HCT116 (cell line): ENCODE measurements around the gene MBP. TPM values are rescaled to one million over a fixed set of nuclear protein-coding genes. Genes with fewer than 3 reads are reported as not detected.
"Not testable (repeated sequence)": the region's sequence is repeated elsewhere in the genome, so short reads cannot be mapped to it uniquely, and the experiment has no call there.

Experiments used
- ATAC-seq: fragments of 200-7000 bp; cut with Tn5 transposase; 2 replicates; pipeline ENCODE4 v1.9.1; 2020; ENCODE audit warnings: mild to moderate bottlenecking, moderate library complexity
- BruUV-seq: library from RNA; stranded (reverse); fragments of 400-500 nt; replicated peaks from 2 replicates; lab custom pipeline; 2021; lab: Mats Ljungman, UMichigan
- CTCF ChIA-PET: fragments of 300-600 bp; sonication (Branson Sonifier 250); formaldehyde crosslinking; loops from one replicate; lab custom pipeline; 2021; ENCODE audit warnings: antibody characterized with exemption; lab: Charles Lee
- POLR2A ChIA-PET: fragments of 300-600, 350-600 bp; sonication (Branson Sonifier 250); formaldehyde crosslinking; loops from one replicate; lab custom pipeline; 2021; ENCODE audit warnings: antibody characterized with exemption; lab: Charles Lee
- RAD21 ChIA-PET, 2 experiments: fragments of 300-600 bp; sonication (Branson Sonifier 250); formaldehyde crosslinking; loops; one replicate each; lab custom pipeline; 2023; ENCODE audit warnings: low total read pairs in 2 of 2; ENCODE audit not compliant: uncharacterized antibody in 2 of 2, unreplicated experiment in 2 of 2, low non-redundant PET in 1 of 2; lab: Charles Lee
- DNase-seq: peaks from one replicate; pipeline ENCODE4 v3.0.0-alpha.2; 2010; ENCODE audit warnings: low read depth, low spot score
- H2AFZ ChIP-seq: fragments of 200-600 bp; shearing (Covaris generic), sonication (generic); 2 replicates; pipeline ENCODE4 v1.6.1; 2017; ENCODE audit warnings: low read depth, mixed run types, mixed read lengths, antibody characterized with exemption, low read length; ENCODE audit not compliant: poor library complexity, severe bottlenecking
- H3K27ac ChIP-seq: 2 replicates; pipeline ENCODE4 v1.5.1; 2012; ENCODE audit warnings: low read depth, low read length
- H3K27me3 ChIP-seq: fragments of 200-600 bp; sonication (generic); 2 replicates; pipeline ENCODE4 v1.6.1; 2016; ENCODE audit warnings: mixed run types, low read length, mixed read lengths; ENCODE audit not compliant: insufficient read depth
- H3K36me3 ChIP-seq, 2 experiments: fragments of 200-500 bp in 1 of 2; fragments of 200-600 bp in 1 of 2; sonication (Bioruptor generic) in 1 of 2; sonication (generic) in 1 of 2; 2 replicates each; pipeline versions ENCODE4 v1.5.1 to v1.6.1; 2014 to 2016; ENCODE audit warnings: low read length in 2 of 2, inconsistent platforms in 1 of 2, mixed read lengths in 1 of 2, mixed run types in 1 of 2; ENCODE audit not compliant: insufficient read depth in 2 of 2, control insufficient read depth in 1 of 2
- H3K4me1 ChIP-seq, 2 experiments: fragments of 200-600 bp in 1 of 2; sonication (generic) in 1 of 2; 2 replicates each; pipeline versions ENCODE4 v1.5.1 to v1.6.1; 2012 to 2017; ENCODE audit warnings: low read length in 2 of 2, inconsistent platforms in 1 of 2, mild to moderate bottlenecking in 1 of 2, mixed read lengths in 1 of 2, mixed run types in 1 of 2, moderate library complexity in 1 of 2; ENCODE audit not compliant: insufficient read depth in 2 of 2, control insufficient read depth in 1 of 2
- H3K4me2 ChIP-seq: fragments of 200-600 bp; sonication (generic); 2 replicates; pipeline ENCODE4 v1.6.1; 2017; ENCODE audit warnings: mixed run types, low read length, mixed read lengths
- H3K4me3 ChIP-seq, 2 experiments: fragments of 200-600 bp in 1 of 2; sonication (generic) in 1 of 2; replicated peaks in 1 of 2; 2 replicates each; pipeline ENCODE4 v1.5.1; 2011 to 2016; ENCODE audit warnings: low read length in 2 of 2, control low read depth in 1 of 2, low read depth in 1 of 2, mild to moderate bottlenecking in 1 of 2, mixed read lengths in 1 of 2, mixed run types in 1 of 2
- H3K79me2 ChIP-seq: fragments of 200-600 bp; sonication (generic); 2 replicates; pipeline ENCODE4 v1.6.1; 2017; ENCODE audit warnings: mild to moderate bottlenecking, mixed run types, low read length, moderate library complexity, mixed read lengths; ENCODE audit not compliant: insufficient read depth
- H3K9ac ChIP-seq: fragments of 200-600 bp; sonication (generic); 2 replicates; pipeline ENCODE4 v1.6.1; 2016; ENCODE audit warnings: low read length, mixed read lengths
- H3K9me2 ChIP-seq: fragments of 200-600 bp; sonication (generic), shearing (Covaris generic); 2 replicates; pipeline ENCODE4 v1.6.1; 2017; ENCODE audit warnings: mixed run types, mild to moderate bottlenecking, moderate library complexity; ENCODE audit not compliant: insufficient read depth
- H3K9me3 ChIP-seq, 2 experiments: fragments of 200-500 bp in 1 of 2; fragments of 200-600 bp in 1 of 2; sonication (Bioruptor generic) in 1 of 2; sonication (generic) in 1 of 2; 2 replicates each; pipeline ENCODE4 v1.6.1; 2014 to 2017; ENCODE audit warnings: low read length in 2 of 2, mixed read lengths in 2 of 2, inconsistent platforms in 1 of 2, low read depth in 1 of 2, mild to moderate bottlenecking in 1 of 2, mixed run types in 1 of 2, moderate library complexity in 1 of 2; ENCODE audit not compliant: control insufficient read depth in 1 of 2, insufficient read depth in 1 of 2
- H4K20me1 ChIP-seq: fragments of 200-600 bp; sonication (generic), shearing (Covaris generic); 2 replicates; pipeline ENCODE4 v1.6.1; 2017; ENCODE audit warnings: mixed run types, mild to moderate bottlenecking, moderate library complexity; ENCODE audit not compliant: insufficient read depth
- CBX3 ChIP-seq: IDR thresholded peaks from 2 replicates; pipeline ENCODE4 v1.6.1; 2012; ENCODE audit warnings: low read depth
- EGR1 ChIP-seq: IDR thresholded peaks from 2 replicates; pipeline ENCODE4 v1.6.1; 2012; ENCODE audit warnings: low read depth
- EZH2phosphoT487 ChIP-seq: fragments of 200-600 bp; IDR thresholded peaks from 2 replicates; pipeline ENCODE4 v1.6.1; 2018; ENCODE audit warnings: antibody characterized with exemption, borderline replicate concordance
- JUND ChIP-seq: IDR thresholded peaks from 2 replicates; pipeline ENCODE4 v1.6.1; 2012
- MAX ChIP-seq: IDR thresholded peaks from 2 replicates; pipeline ENCODE4 v1.6.1; 2012
- POLR2A ChIP-seq: IDR thresholded peaks from 2 replicates; pipeline ENCODE4 v1.7.0; 2011; ENCODE audit warnings: borderline replicate concordance; ENCODE audit not compliant: insufficient read depth, insufficient read length; ENCODE audit errors: extremely low read depth
- POLR2AphosphoS5 ChIP-seq: IDR thresholded peaks from 2 replicates; pipeline ENCODE4 v1.6.1; 2011; ENCODE audit warnings: mild to moderate bottlenecking, low read depth, low read length, moderate library complexity
- RAD21 ChIP-seq: IDR thresholded peaks from 2 replicates; pipeline ENCODE4 v1.6.1; 2012; ENCODE audit warnings: low read depth, mild to moderate bottlenecking
- SRF ChIP-seq: IDR thresholded peaks from 2 replicates; pipeline ENCODE4 v1.6.1; 2012; ENCODE audit warnings: low read depth
- TCF7L2 ChIP-seq: IDR thresholded peaks from 2 replicates; pipeline ENCODE4 v1.7.0; 2011; ENCODE audit warnings: borderline replicate concordance, inconsistent platforms; ENCODE audit not compliant: insufficient read depth, insufficient read length; ENCODE audit errors: extremely low read depth
- YY1 ChIP-seq: IDR thresholded peaks from 2 replicates; pipeline ENCODE4 v1.6.1; 2011; ENCODE audit warnings: low read length, low read depth, moderate library complexity, mild to moderate bottlenecking; ENCODE audit not compliant: insufficient replicate concordance; ENCODE audit errors: extremely low read depth
- ZBTB33 ChIP-seq: IDR thresholded peaks from 2 replicates; pipeline ENCODE4 v1.6.1; 2011; ENCODE audit warnings: mild to moderate bottlenecking, low read length, moderate library complexity; ENCODE audit not compliant: insufficient replicate concordance; ENCODE audit errors: extremely low read depth
- ZFX ChIP-seq: fragments of 450-650 bp; IDR thresholded peaks from 2 replicates; pipeline ENCODE4 v1.6.1; 2017
- ZNF274 ChIP-seq: fragments of 200-500 bp; sonication (Bioruptor generic); IDR thresholded peaks from 2 replicates; pipeline ENCODE4 v1.6.1; 2014; ENCODE audit warnings: mild to moderate bottlenecking, low read depth, low read length, inconsistent platforms
- intact Hi-C: fragments of 100-400 bp; cut with micrococcal nuclease; formaldehyde crosslinking; loops from 2 replicates; pipeline ENCODE4 v1.10.0; 2022
- total RNA-seq: library from RNA; stranded (reverse); gene quantifications from one replicate; pipeline ENCODE4 v1.2.1, GENCODE V29; 2021; ENCODE audit not compliant: unreplicated experiment
- TF ChIP-seq, protein P1 (sequence below), 3 experiments: fragments of 200-600 bp in 1 of 3; sonication (generic) in 1 of 3; IDR thresholded peaks in 2 of 3; conservative IDR thresholded peaks in 1 of 3; 2 replicates each; pipeline ENCODE4 v1.5.1; 2012 to 2017; ENCODE audit warnings: low read depth in 2 of 3, low read length in 2 of 3, antibody characterized with exemption in 1 of 3, borderline replicate concordance in 1 of 3, control low read depth in 1 of 3, mild to moderate bottlenecking in 1 of 3, mixed read lengths in 1 of 3, mixed run types in 1 of 3, moderate library complexity in 1 of 3; ENCODE audit not compliant: insufficient read depth in 1 of 3
- TF ChIP-seq, protein P2 (sequence below): IDR thresholded peaks from 2 replicates; pipeline ENCODE4 v1.6.1; 2012; ENCODE audit warnings: low read depth

Gene MBP
- total RNA-seq, 1 experiment from 2014 or later: 34.9 TPM

GRCh38 chr18:77022116-77022515 is 110.5 kb downstream of the MBP start:
- no peak for TF ChIP-seq JUND
- TF ChIP-seq CBX3: no peak
- TF ChIP-seq ZNF274: no peak
- TF ChIP-seq POLR2AphosphoS5: no peak
- no peak for TF ChIP-seq ZBTB33
- no peak for TF ChIP-seq POLR2A
- no peak for TF ChIP-seq TCF7L2
- TF ChIP-seq, protein P1, sequence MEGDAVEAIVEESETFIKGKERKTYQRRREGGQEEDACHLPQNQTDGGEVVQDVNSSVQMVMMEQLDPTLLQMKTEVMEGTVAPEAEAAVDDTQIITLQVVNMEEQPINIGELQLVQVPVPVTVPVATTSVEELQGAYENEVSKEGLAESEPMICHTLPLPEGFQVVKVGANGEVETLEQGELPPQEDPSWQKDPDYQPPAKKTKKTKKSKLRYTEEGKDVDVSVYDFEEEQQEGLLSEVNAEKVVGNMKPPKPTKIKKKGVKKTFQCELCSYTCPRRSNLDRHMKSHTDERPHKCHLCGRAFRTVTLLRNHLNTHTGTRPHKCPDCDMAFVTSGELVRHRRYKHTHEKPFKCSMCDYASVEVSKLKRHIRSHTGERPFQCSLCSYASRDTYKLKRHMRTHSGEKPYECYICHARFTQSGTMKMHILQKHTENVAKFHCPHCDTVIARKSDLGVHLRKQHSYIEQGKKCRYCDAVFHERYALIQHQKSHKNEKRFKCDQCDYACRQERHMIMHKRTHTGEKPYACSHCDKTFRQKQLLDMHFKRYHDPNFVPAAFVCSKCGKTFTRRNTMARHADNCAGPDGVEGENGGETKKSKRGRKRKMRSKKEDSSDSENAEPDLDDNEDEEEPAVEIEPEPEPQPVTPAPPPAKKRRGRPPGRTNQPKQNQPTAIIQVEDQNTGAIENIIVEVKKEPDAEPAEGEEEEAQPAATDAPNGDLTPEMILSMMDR (IDR thresholded peaks at IDR 0.05 in 2 of 3, conservative IDR thresholded peaks at IDR 0.05 in 1 of 3; ENCODE audit: borderline replicate concordance in 1 of 3, insufficient read depth in 1 of 3, low read depth in 2 of 3, low read length in 2 of 3): no peak
- no peak for TF ChIP-seq ZFX
- TF ChIP-seq SRF: no peak
- no peak for TF ChIP-seq RAD21
- TF ChIP-seq EGR1: no peak
- no peak for TF ChIP-seq YY1
- TF ChIP-seq MAX: no peak
- TF ChIP-seq, protein P2, sequence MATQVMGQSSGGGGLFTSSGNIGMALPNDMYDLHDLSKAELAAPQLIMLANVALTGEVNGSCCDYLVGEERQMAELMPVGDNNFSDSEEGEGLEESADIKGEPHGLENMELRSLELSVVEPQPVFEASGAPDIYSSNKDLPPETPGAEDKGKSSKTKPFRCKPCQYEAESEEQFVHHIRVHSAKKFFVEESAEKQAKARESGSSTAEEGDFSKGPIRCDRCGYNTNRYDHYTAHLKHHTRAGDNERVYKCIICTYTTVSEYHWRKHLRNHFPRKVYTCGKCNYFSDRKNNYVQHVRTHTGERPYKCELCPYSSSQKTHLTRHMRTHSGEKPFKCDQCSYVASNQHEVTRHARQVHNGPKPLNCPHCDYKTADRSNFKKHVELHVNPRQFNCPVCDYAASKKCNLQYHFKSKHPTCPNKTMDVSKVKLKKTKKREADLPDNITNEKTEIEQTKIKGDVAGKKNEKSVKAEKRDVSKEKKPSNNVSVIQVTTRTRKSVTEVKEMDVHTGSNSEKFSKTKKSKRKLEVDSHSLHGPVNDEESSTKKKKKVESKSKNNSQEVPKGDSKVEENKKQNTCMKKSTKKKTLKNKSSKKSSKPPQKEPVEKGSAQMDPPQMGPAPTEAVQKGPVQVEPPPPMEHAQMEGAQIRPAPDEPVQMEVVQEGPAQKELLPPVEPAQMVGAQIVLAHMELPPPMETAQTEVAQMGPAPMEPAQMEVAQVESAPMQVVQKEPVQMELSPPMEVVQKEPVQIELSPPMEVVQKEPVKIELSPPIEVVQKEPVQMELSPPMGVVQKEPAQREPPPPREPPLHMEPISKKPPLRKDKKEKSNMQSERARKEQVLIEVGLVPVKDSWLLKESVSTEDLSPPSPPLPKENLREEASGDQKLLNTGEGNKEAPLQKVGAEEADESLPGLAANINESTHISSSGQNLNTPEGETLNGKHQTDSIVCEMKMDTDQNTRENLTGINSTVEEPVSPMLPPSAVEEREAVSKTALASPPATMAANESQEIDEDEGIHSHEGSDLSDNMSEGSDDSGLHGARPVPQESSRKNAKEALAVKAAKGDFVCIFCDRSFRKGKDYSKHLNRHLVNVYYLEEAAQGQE: no peak
- no peak for TF ChIP-seq EZH2phosphoT487
- ChIA-PET RAD21 (no interaction called here), CTCF (no interaction called here)

DNA sequence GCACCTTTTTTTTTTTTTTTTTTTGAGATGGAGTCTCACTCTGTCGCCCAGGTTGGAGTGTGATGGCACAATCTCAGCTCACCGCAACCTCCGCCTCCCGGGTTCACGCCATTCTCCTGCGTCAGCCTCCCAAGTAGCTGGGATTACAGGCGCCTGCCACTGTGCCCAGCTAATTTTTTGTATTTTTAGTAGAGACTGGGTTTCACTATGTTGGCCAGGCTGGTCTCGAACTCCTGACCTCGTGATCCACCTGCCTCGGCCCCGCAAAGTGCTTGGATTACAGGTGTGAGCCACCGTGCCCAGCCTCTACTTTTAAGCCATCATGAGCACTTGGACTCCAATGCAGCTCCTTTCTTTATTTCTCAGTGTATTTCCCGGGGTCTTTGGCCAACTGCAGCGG is 111.1 kb downstream of the MBP start:
- H2AFZ ChIP-seq, CTCF ChIA-PET, H3K4me1 ChIP-seq, BruUV-seq, H3K9me2 ChIP-seq, H3K9ac ChIP-seq, RAD21 ChIA-PET, H3K27me3 ChIP-seq, DNase-seq, H4K20me1 ChIP-seq, H3K4me2 ChIP-seq, H3K27ac ChIP-seq, POLR2A ChIA-PET, H3K36me3 ChIP-seq, H3K79me2 ChIP-seq, ATAC-seq, intact Hi-C loops, H3K4me3 ChIP-seq, H3K9me3 ChIP-seq: not testable (repeated sequence)

More at GRCh38 chr18:77022116-77022515, 110.5 kb downstream of the MBP start:
- Histone ChIP-seq H3K4me3 (no peak overlapping the region), H4K20me1 (no peaks in the 10 kb centered on the region), H3K9me3 (no peaks in the 10 kb centered on the region), H3K9ac (no peak overlapping the region), H3K36me3 (no peaks in the 10 kb centered on the region), H3K4me2 (no peak overlapping the region), H2AFZ (no peak overlapping the region), H3K27ac (no peak overlapping the region), H3K27me3 (no peaks in the 10 kb centered on the region), H3K4me1 (no peaks in the 10 kb centered on the region), H3K9me2 (no peaks in the 10 kb centered on the region), H3K79me2 (no peaks in the 10 kb centered on the region)
- intact Hi-C loops: no loop called here
- DNase-seq (no peak), ATAC-seq (no peak)
- POLR2A ChIA-PET: no interaction called here
- BruUV-seq: no TSS peak
